SK-N-SH (cell line): Measurements from ENCODE around the gene CIAO2B.
A peak's percentile ranks its signal among the peaks of the same experiment; 100 is the strongest.

Source experiments
- CTCF ChIP-seq: fragments of 200-600 bp; sonication (generic); IDR thresholded peaks from 2 replicates; pipeline ENCODE4 v1.6.1; 2017; ENCODE audit warnings: antibody characterized with exemption, mild to moderate bottlenecking, moderate library complexity
- EP300 ChIP-seq, 2 experiments: IDR thresholded peaks; 2 replicates each; pipeline versions ENCODE4 v1.4.0 to v1.6.1; 2012; ENCODE audit warnings: borderline replicate concordance in 1 of 2, low read depth in 1 of 2, low read length in 1 of 2
- EZH2phosphoT487 ChIP-seq: fragments of 200-600 bp; sonication (generic); IDR thresholded peaks from 2 replicates; pipeline ENCODE4 v1.6.1; 2017; ENCODE audit warnings: low read depth, mixed run types, mild to moderate bottlenecking, antibody characterized with exemption, moderate library complexity, borderline replicate concordance
- POLR2AphosphoS5 ChIP-seq: IDR thresholded peaks from 2 replicates; pipeline ENCODE4 v1.6.1; 2012; ENCODE audit warnings: low read depth, low read length
- SMC3 ChIP-seq: IDR thresholded peaks from 2 replicates; pipeline ENCODE4 v1.6.1; 2012; ENCODE audit warnings: low read depth, low read length, improper control_type of control experiment
- TAF1 ChIP-seq: IDR thresholded peaks from 2 replicates; pipeline ENCODE4 v1.6.1; 2012; ENCODE audit warnings: low read depth, mild to moderate bottlenecking, low read length, moderate library complexity, borderline replicate concordance

- TF ChIP-seq TAF1 (peak; percentile 81), EZH2phosphoT487 (no peak), CTCF (no peak), SMC3 (no peak), POLR2AphosphoS5 (peak; percentile 85), EP300 (IDR thresholded peaks at IDR 0.05; ENCODE audit: borderline replicate concordance in 1 of 2, low read depth in 1 of 2, low read length in 1 of 2) (no peak)
Observed at GRCh38 chr16:66934138-66934838, at the start of gene CIAO2B.
